Stomach smooth muscle (tissue), 2 donors: ENCODE results near the gene SF3A2.
"Not testable (repeated sequence)": the region's sequence is repeated elsewhere in the genome, so short reads cannot be mapped to it uniquely, and the experiment has no call there.

Experiments
- H3K27ac ChIP-seq: one replicate; pipeline ENCODE4 v1.7.0; 2013; ENCODE audit warnings: mild to moderate bottlenecking, low read length, inconsistent platforms
- H3K27me3 ChIP-seq, 2 donors: one replicate each; pipeline ENCODE4 v1.7.0; 2013; ENCODE audit warnings: low read length in 2 of 2; ENCODE audit not compliant: insufficient read depth in 2 of 2, control insufficient read depth in 1 of 2
- H3K36me3 ChIP-seq, 2 donors: one replicate each; pipeline ENCODE4 v1.7.0; 2013; ENCODE audit warnings: low read length in 2 of 2; ENCODE audit not compliant: control insufficient read depth in 2 of 2, insufficient read depth in 2 of 2
- H3K4me1 ChIP-seq: one replicate; pipeline ENCODE4 v1.7.0; 2013; ENCODE audit warnings: low read length; ENCODE audit not compliant: control insufficient read depth, insufficient read depth
- H3K4me3 ChIP-seq, 2 donors: one replicate each; pipeline ENCODE4 v1.7.0; 2013; ENCODE audit warnings: low read length in 2 of 2
- H3K9ac ChIP-seq, 2 donors: one replicate each; pipeline ENCODE4 v1.7.0; 2013; ENCODE audit warnings: low read length in 2 of 2, mild to moderate bottlenecking in 1 of 2
- H3K9me3 ChIP-seq, 2 donors: one replicate each; pipeline ENCODE4 v1.7.0; 2013; ENCODE audit warnings: low read length in 2 of 2; ENCODE audit not compliant: control insufficient read depth in 2 of 2
- donor health status: healthy.
- donor health status: Pancreatic carcinoma.

SF3A2 gene

GRCh38 chr19:2278459-2279158, 42.0 kb downstream of the SF3A2 start:
- H3K27me3 ChIP-seq = no peaks in the 10 kb centered on the region
- H3K4me3 ChIP-seq = no peak overlapping the region
- no peaks in the 10 kb centered on the region for H3K9me3 ChIP-seq
- H3K27ac ChIP-seq = no peak overlapping the region
- H3K9ac ChIP-seq = no peak overlapping the region
- peaks cover 2 to 4% of the 10 kb centered on the region in 2 donors for H3K36me3 ChIP-seq
- peaks cover 35% of the 10 kb centered on the region for H3K4me1 ChIP-seq

- Histone ChIP-seq H3K9me3 (no peaks in the 10 kb centered on the region), H3K4me1 (peaks cover 17% of the 10 kb centered on the region), H3K27ac (no peak overlapping the region), H3K36me3 (no peaks in the 10 kb centered on the region), H3K4me3 (no peak overlapping the region), H3K27me3 (no peaks in the 10 kb centered on the region), H3K9ac (no peak overlapping the region)
These were observed 44.1 kb downstream of the SF3A2 start for GRCh38 chr19:2280633-2281264.

GRCh38 chr19:2281265-2282061, 44.8 kb downstream of the SF3A2 start:
- H3K27ac ChIP-seq, H3K36me3 ChIP-seq, H3K4me1 ChIP-seq, H3K9me3 ChIP-seq, H3K27me3 ChIP-seq: not testable (repeated sequence)
- H3K4me3 ChIP-seq = peak overlapping the region in 1 of 2 donors; percentile 29
- H3K9ac ChIP-seq = peak overlapping the region in 1 of 2 donors; percentile 9

- no peaks in the 10 kb centered on the region for H3K9me3 ChIP-seq
- peak within 1 kb of the TSS in 1 of 2 donors; percentile 9 for H3K9ac ChIP-seq
- H3K27me3 ChIP-seq = no peaks in the 10 kb centered on the region
- H3K4me3 ChIP-seq = peak within 1 kb of the TSS in 1 of 2 donors; percentile 52
- peaks cover 10% of the 10 kb centered on the region for H3K4me1 ChIP-seq
- H3K36me3 ChIP-seq = no peaks in the 10 kb centered on the region
- H3K27ac ChIP-seq = no peak within 1 kb of the TSS
These were observed 45.6 kb downstream of the SF3A2 start, which contains the start of gene PEAK3 for GRCh38 chr19:2282062-2282861. Gene PEAK3 (minus strand): TSS chr19:2282175. CDS start chr19:2280931, 1,244 bp downstream.

- H3K4me3 ChIP-seq = no peak overlapping the region
- H3K4me1 ChIP-seq = peaks cover 10% of the 10 kb centered on the region
- H3K27me3 ChIP-seq = no peaks in the 10 kb centered on the region
- H3K9me3 ChIP-seq = no peaks in the 10 kb centered on the region
- no peaks in the 10 kb centered on the region for H3K36me3 ChIP-seq
- no peak overlapping the region for H3K9ac ChIP-seq
- no peak overlapping the region for H3K27ac ChIP-seq
These were observed 46.2 kb downstream of the SF3A2 start for GRCh38 chr19:2282862-2283237.

- Histone ChIP-seq H3K9me3 (no peaks in the 10 kb centered on the region), H3K27me3 (peaks cover 5 to 7% of the 10 kb centered on the region in 2 donors), H3K4me3 (no peak overlapping the region), H3K27ac (no peak overlapping the region), H3K4me1 (peaks cover 10% of the 10 kb centered on the region), H3K36me3 (no peaks in the 10 kb centered on the region), H3K9ac (no peak overlapping the region)
These were observed 47.3 kb downstream of the SF3A2 start for GRCh38 chr19:2283835-2284507.

- H3K4me1 ChIP-seq = peaks cover 30% of the 10 kb centered on the region
- peaks cover 17 to 33% of the 10 kb centered on the region in 2 donors for H3K27me3 ChIP-seq
- no peak overlapping the region for H3K9ac ChIP-seq
These were observed 49.9 kb downstream of the SF3A2 start for GRCh38 chr19:2286402-2287140.

GRCh38 chr19:2287585-2288337, 51.1 kb downstream of the SF3A2 start:
- Histone ChIP-seq H3K27ac (no peak overlapping the region), H3K9ac (no peak overlapping the region), H3K36me3 (no peaks in the 10 kb centered on the region), H3K4me1 (peaks cover 21% of the 10 kb centered on the region), H3K27me3 (peaks cover 23 to 37% of the 10 kb centered on the region in 2 donors), H3K9me3 (no peaks in the 10 kb centered on the region), H3K4me3 (no peak overlapping the region)

More at GRCh38 chr19:2286402-2287140, 49.9 kb downstream of the SF3A2 start:
- Histone ChIP-seq H3K9me3 (no peaks in the 10 kb centered on the region), H3K27ac (no peak overlapping the region), H3K36me3 (no peaks in the 10 kb centered on the region), H3K4me3 (no peak overlapping the region)

GRCh38 chr19:2288338-2288817, 51.8 kb downstream of the SF3A2 start:
- Histone ChIP-seq H3K4me3 (no peak overlapping the region), H3K9me3 (no peaks in the 10 kb centered on the region), H3K4me1 (peaks cover 21% of the 10 kb centered on the region), H3K36me3 (no peaks in the 10 kb centered on the region), H3K9ac (no peak overlapping the region), H3K27me3 (peaks cover 24 to 37% of the 10 kb centered on the region in 2 donors), H3K27ac (no peak overlapping the region)
